Measurements from ENCODE around the gene NOTO. TPM values are rescaled to one million over a fixed set of nuclear protein-coding genes. Genes with fewer than 3 reads are reported as not detected.
A peak's percentile ranks its signal among the peaks of the same experiment; 100 is the strongest.

The NOTO gene
- total RNA-seq, 2 experiments from 2014 or later = not detected

- POLR2A ChIA-PET = interaction anchor here (0.8 to 9.9 kb wide), 25 partner anchors 10 to 1221 kb away, joined by 3 to 108 read pairs (median 5); partner anchors contain the start of genes FBXO41 and SMYD5
- TF ChIP-seq, protein P1, sequence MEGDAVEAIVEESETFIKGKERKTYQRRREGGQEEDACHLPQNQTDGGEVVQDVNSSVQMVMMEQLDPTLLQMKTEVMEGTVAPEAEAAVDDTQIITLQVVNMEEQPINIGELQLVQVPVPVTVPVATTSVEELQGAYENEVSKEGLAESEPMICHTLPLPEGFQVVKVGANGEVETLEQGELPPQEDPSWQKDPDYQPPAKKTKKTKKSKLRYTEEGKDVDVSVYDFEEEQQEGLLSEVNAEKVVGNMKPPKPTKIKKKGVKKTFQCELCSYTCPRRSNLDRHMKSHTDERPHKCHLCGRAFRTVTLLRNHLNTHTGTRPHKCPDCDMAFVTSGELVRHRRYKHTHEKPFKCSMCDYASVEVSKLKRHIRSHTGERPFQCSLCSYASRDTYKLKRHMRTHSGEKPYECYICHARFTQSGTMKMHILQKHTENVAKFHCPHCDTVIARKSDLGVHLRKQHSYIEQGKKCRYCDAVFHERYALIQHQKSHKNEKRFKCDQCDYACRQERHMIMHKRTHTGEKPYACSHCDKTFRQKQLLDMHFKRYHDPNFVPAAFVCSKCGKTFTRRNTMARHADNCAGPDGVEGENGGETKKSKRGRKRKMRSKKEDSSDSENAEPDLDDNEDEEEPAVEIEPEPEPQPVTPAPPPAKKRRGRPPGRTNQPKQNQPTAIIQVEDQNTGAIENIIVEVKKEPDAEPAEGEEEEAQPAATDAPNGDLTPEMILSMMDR (IDR thresholded peaks at IDR 0.05) = no peak
- DNase-seq (peak; percentile 94), ATAC-seq (peak; percentile 77)
- H3K9me3 Mint-ChIP-seq = no peaks in the 10 kb centered on the region
- intact Hi-C loops (cut with micrococcal nuclease) = loop anchor here (5.0 kb wide), 1 partner anchor 58 kb away; the partner anchor contains the start of gene EGR4
- H3K4me3 Mint-ChIP-seq = peak within 1 kb of the TSS; percentile 99
- H3K27me3 Mint-ChIP-seq = no peaks in the 10 kb centered on the region
- H3K36me3 Mint-ChIP-seq (ENCODE audit: low read depth) = peaks cover 41% of the 10 kb centered on the region
- peaks cover 37% of the 10 kb centered on the region for H3K4me1 Mint-ChIP-seq (ENCODE audit: low read depth)
- peak within 1 kb of the TSS; percentile 95 for H3K27ac Mint-ChIP-seq
- CTCF ChIA-PET = interaction anchor here (0.9 to 7.3 kb wide), 12 partner anchors 9 to 126 kb away, joined by 3 to 53 read pairs (median 6); partner anchors contain the start of gene SMYD5
Observed at GRCh38 chr2:73233932-73234832, 31.8 kb downstream of the NOTO start, which contains the start of gene CCT7. Gene CCT7 (plus strand): TSS chr2:73234308. CDS start chr2:73234379, 71 bp downstream.

GRCh38 chr2:73235315-73236028 lies 33.1 kb downstream of the NOTO start:
- ChIA-PET POLR2A (interaction anchor here (0.9 to 9.9 kb wide), 11 partner anchors 9 to 55 kb away, joined by 3 to 108 read pairs (median 8); partner anchors contain the start of gene SMYD5), CTCF (interaction anchor here (1.1 to 7.3 kb wide), 7 partner anchors 9 to 58 kb away, joined by 3 to 53 read pairs (median 8); partner anchors contain the start of gene SMYD5)
- peaks cover 41% of the 10 kb centered on the region for H3K36me3 Mint-ChIP-seq (ENCODE audit: low read depth)
- TF ChIP-seq, protein P1 (IDR thresholded peaks at IDR 0.05) = no peak
- peaks cover 43% of the 10 kb centered on the region for H3K4me1 Mint-ChIP-seq (ENCODE audit: low read depth)
- intact Hi-C loops (cut with micrococcal nuclease) = no loop called here
- no peak for DNase-seq
- no peaks in the 10 kb centered on the region for H3K9me3 Mint-ChIP-seq
- H3K4me3 Mint-ChIP-seq = peak overlapping the region; percentile 99
- H3K27me3 Mint-ChIP-seq = no peaks in the 10 kb centered on the region
- peak overlapping the region; percentile 95 for H3K27ac Mint-ChIP-seq
- ATAC-seq = no peak

DNA sequence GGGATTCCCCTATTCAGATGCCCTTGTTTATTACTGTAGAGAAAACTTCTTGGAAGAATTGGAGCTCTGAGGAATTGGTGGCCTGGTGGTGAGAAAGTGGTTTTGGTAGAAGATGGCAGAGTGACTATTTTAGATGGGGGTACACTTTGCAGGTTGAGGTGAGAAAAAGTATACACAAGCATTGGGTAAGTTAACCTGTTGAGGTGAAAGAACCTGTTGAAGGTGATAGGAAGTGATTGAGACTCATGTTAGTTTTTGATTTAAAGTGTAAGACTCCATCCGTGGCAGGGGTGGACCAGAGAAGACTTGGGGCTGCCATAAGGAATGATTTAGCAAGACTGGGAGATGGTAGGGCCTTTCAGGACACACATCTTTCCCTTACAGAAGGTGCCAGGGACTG lies 34.8 kb downstream of the NOTO start:
- Mint-ChIP-seq H3K9me3 (no peaks in the 10 kb centered on the region), H3K27me3 (no peaks in the 10 kb centered on the region), H3K27ac (peak overlapping the region; percentile 77), H3K36me3 (ENCODE audit: low read depth) (peaks cover 42% of the 10 kb centered on the region), H3K4me3 (peak overlapping the region; percentile 99), H3K4me1 (ENCODE audit: low read depth) (peaks cover 41% of the 10 kb centered on the region)
- CTCF ChIA-PET = interaction anchor here (2.1 to 3.4 kb wide), 2 partner anchors 10 to 52 kb away, joined by 8 to 20 read pairs; no protein-coding TSS in a partner anchor
- intact Hi-C loops (cut with micrococcal nuclease) = no loop called here
- DNase-seq (no peak), ATAC-seq (no peak)
- TF ChIP-seq, protein P1 (IDR thresholded peaks at IDR 0.05) = no peak
- POLR2A ChIA-PET = interaction anchor here (0.9 to 9.9 kb wide), 9 partner anchors 11 to 53 kb away, joined by 3 to 108 read pairs (median 4); no protein-coding TSS in a partner anchor

DNA sequence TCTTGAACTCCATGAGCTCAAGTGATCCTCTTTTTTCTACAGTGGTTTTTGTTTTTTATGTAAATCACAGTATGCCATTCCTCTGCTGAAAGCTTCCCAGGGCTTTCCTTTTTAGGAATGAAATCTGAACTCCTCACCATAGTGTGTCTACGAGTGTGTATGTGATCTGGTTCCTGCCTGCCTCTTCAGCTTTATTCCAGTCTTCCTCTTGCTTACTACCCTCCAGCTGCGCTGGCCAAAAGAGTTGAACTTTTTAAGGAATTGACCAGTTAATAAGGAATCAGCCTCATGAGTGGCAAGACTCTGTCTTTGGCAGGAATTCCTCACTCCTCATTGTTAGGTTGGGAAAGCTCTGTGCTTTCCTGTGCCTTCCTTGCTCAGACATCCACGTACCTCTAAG lies 35.8 kb downstream of the NOTO start:
- Mint-ChIP-seq H3K36me3 (ENCODE audit: low read depth) (peaks cover 50% of the 10 kb centered on the region), H3K27ac (peak overlapping the region; percentile 25), H3K9me3 (no peaks in the 10 kb centered on the region), H3K27me3 (no peaks in the 10 kb centered on the region), H3K4me1 (ENCODE audit: low read depth) (peaks cover 38% of the 10 kb centered on the region), H3K4me3 (no peak overlapping the region)
- intact Hi-C loops (cut with micrococcal nuclease) = no loop called here
- TF ChIP-seq, protein P1 (IDR thresholded peaks at IDR 0.05) = no peak
- no peak for ATAC-seq
- CTCF ChIA-PET = interaction anchor here (0.9 to 2.9 kb wide), 3 partner anchors 12 to 122 kb away, joined by 3 to 11 read pairs (median 3); no protein-coding TSS in a partner anchor
- DNase-seq = no peak
- POLR2A ChIA-PET = interaction anchor here (0.8 to 9.9 kb wide), 6 partner anchors 13 to 52 kb away, joined by 3 to 97 read pairs (median 4); partner anchors contain the start of gene FBXO41
